Right cardiac atrium (tissue), 5 donors: Measurements from ENCODE around the gene F11R. TPM values are rescaled to one million over a fixed set of nuclear protein-coding genes. Genes with fewer than 3 reads are reported as not detected.
"Not testable (repeated sequence)": the region's sequence is repeated elsewhere in the genome, so short reads cannot be mapped to it uniquely, and the experiment has no call there.

Experiments
- ATAC-seq, 2 donors: fragments of 200-7000 bp; cut with Tn5 transposase; one replicate each; pipeline versions ENCODE4 v1.8.0 to v1.9.1; 2020; ENCODE audit warnings: moderate library complexity in 2 of 2, mild to moderate bottlenecking in 1 of 2
- DNase-seq, 3 donors: peaks; one replicate each; pipeline ENCODE4 v3.0.0-alpha.2; 2020
- H3K27ac ChIP-seq: one replicate; pipeline ENCODE4 v1.5.1; 2013; ENCODE audit warnings: mild to moderate bottlenecking, low read length, control low read depth, moderate library complexity
- H3K27me3 ChIP-seq: one replicate; pipeline ENCODE4 v1.6.1; 2013; ENCODE audit not compliant: control insufficient read depth, insufficient read depth
- H3K4me1 ChIP-seq: one replicate; pipeline ENCODE4 v1.6.1; 2013; ENCODE audit warnings: low read length; ENCODE audit not compliant: control insufficient read depth, insufficient read depth
- H3K4me3 ChIP-seq: one replicate; pipeline ENCODE4 v1.5.1; 2013; ENCODE audit warnings: low read length, control low read depth
- H3K9me3 ChIP-seq: one replicate; pipeline ENCODE4 v1.6.1; 2013; ENCODE audit warnings: low read length; ENCODE audit not compliant: control insufficient read depth
- WGBS: extraction: QIAGEN DNeasy Blood & Tissue Kit; methylation state at CpG from one replicate; pipeline ENCODE4 v1.1.7; 2013; 5-methylcytosine and 5-hydroxymethylcytosine counted together
- intact Hi-C, 4 donors: fragments of 100-400 bp; cut with DNase I; formaldehyde crosslinking; loops; one replicate each; pipeline versions ENCODE4 v1.11.0 to v1.14.0; 2022 to 2023
- polyA plus RNA-seq: library from polyadenylated mRNA; stranded (reverse); fragments of 200-250 nt; gene quantifications from one replicate; pipeline ENCODE4 v1.2.3, GENCODE V29; 2013
- total RNA-seq, 4 donors: library from RNA; stranded (reverse); fragmentation: NEBNext Ultra II Directional; extraction: Animal tissue kit (Norgen Biotek cat#: 25700); gene quantifications; one replicate each; pipeline ENCODE4 v1.2.1, GENCODE V29; 2021
- donor health status: healthy with polysubstance abuse.
- donor health status: DM: no; HTN: yes; CAD: no.
- donor health status: DM: no; HTN: no; CAD: no.
- donor health status: DM: no; HTN: yes; CAD: no; lungs with severe emphysema.
- donor health status: DM: yes; HTN: yes; CAD: no.

The F11R gene
- total and polyA plus RNA-seq, 5 donors: 12.6 to 27.2 (median 25.3) TPM

DNA sequence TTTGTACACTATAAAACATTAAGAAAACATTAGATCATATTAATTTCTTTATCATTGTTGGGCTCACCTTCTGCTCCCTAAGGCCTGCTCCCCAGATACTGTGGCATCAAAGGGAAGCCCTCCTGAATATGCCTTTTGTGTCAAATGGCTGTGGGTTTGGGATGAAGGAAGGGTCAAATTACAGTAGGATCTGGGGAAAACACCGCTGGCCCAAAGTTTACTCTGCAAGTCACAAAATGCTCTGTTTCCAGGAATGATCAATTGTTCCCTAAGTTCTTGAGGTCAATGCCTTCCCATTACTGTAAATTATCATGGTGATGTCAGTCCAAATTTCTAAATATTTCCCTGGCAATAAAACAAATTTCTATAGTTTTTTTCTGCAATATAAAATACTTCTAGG lies 59.5 kb downstream of the F11R start:
- Histone ChIP-seq H3K27ac (no peak overlapping the region), H3K9me3 (no peaks in the 10 kb centered on the region), H3K4me1 (no peaks in the 10 kb centered on the region), H3K27me3 (no peaks in the 10 kb centered on the region), H3K4me3 (no peak overlapping the region)
- DNase-seq (no peak), ATAC-seq (no peak)
- intact Hi-C loops: no loop called here
- WGBS: 74% methylated on average over 1 of the region's 1 CpG

DNA sequence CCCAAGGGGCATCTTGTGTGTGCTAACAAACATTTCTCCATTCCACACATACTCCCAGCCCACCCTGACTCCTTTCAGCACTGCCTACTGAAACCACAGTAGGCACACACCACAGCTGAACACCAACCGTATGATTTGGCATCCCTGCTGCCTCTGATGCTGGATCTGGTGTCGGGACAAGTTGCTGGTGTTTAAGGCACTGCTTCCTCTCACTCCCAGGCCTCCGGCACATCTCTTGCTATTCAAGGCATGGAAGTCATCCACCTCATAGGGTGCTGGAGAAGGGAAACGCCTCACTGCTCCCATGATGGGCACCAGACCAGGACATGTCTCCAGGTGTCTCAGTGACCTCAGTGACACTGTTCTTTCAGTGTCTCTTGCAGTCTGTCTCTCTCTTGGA lies 64.0 kb downstream of the F11R start:
- WGBS: 63% methylated on average over 4 of the region's 4 CpGs
- intact Hi-C loops: loop anchor here in 2 of 4 donors (10.0 kb wide), 2 partner anchors 122 to 232 kb away; no protein-coding TSS in a partner anchor
- DNase-seq (no peak), ATAC-seq (no peak)
- Histone ChIP-seq H3K4me3 (no peak overlapping the region), H3K27me3 (no peaks in the 10 kb centered on the region), H3K27ac (no peak overlapping the region), H3K9me3 (no peaks in the 10 kb centered on the region), H3K4me1 (no peaks in the 10 kb centered on the region)

DNA sequence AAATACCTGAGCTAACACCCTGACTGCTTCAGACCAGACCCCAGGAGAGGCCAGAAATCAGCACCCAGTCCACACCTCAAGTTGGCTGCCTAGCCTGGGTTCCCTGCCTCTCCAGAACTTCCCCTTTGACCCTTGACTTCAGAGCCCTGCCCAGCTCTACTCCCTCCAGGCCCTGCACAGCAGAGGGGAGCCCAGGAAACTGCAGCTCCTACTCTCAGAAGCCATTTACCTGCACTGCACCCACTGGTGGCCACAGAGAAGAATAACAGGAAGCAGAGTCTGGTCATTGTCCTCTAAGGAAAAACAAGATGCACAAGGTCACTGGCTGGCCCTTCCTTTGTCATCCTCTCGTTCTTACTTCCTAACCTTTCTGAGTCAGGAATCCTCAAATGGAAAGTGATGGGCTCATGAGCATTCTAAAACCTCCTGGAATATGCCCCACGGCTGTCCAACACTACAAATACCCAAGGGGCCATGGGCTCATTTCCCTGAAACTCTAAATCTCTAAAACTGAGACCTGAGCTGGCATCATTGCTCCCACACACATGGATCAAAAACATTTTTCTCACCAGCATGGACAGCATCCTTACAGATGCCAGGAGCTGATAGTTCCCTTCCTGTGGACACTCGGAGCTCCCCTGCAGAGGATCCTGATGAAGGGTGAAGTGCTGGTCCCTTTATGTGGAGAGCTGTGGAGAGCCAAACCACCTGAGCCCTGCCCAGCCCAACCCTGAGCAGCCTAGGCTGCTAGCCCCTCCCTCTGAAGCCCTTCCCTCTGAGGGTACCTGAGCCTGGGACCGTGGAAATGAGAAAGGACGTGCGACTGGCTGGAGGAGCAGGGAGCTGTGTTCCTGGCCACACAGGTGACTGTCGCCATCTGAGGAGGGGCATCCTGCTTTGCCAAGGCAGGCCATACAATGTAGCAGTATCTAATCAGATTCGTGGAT lies 66.5 kb downstream of the F11R start, which contains the start of gene ITLN2:
TSS of gene ITLN2 (minus strand) at position 652 of the 947 bp plus-strand sequence. CDS start at position 584, 68 bp downstream.
- ATAC-seq (peak; percentile 9 to 12), DNase-seq (no peak)
- Histone ChIP-seq H3K4me3 (no peak within 1 kb of the TSS), H3K27ac (no peak within 1 kb of the TSS), H3K27me3 (no peaks in the 10 kb centered on the region), H3K9me3 (no peaks in the 10 kb centered on the region), H3K4me1 (peaks cover 5% of the 10 kb centered on the region)
- 76% methylated on average over 8 of the region's 8 CpGs for WGBS
- intact Hi-C loops: loop anchor here (5.0 to 10.0 kb wide), 4 partner anchors 117 to 230 kb away; no protein-coding TSS in a partner anchor

DNA sequence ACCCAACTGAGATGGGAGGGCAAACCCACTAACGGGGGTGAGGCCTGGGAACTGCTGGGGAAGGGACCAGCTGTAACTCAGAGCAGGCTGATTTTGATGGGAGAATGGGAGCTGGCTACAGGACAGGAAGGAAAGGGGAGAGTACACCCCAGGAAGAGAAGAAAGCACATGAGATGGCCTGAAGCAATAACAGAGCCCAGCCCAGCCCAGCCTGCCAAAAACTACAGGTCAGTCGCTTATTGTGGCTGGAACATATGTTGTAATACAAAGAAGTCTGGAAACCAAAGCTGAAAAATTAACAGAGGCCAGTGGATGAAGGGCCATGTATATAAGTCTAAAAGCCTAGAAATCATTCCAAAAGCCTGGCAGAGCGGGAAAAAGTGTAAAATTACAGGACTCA lies 67.9 kb downstream of the F11R start:
- intact Hi-C loops: loop anchor here (5.0 to 10.0 kb wide), 4 partner anchors 116 to 228 kb away; no protein-coding TSS in a partner anchor
- peaks cover 5% of the 10 kb centered on the region for H3K4me1 ChIP-seq
- DNase-seq: peak in 2 of 3 donors; percentile 69 to 86
- WGBS: 64% methylated on average over 3 of the region's 3 CpGs
- no peak overlapping the region for H3K27ac ChIP-seq
- no peaks in the 10 kb centered on the region for H3K27me3 ChIP-seq
- peak; percentile 78 to 91 for ATAC-seq
- no peak overlapping the region for H3K4me3 ChIP-seq
- no peaks in the 10 kb centered on the region for H3K9me3 ChIP-seq

DNA sequence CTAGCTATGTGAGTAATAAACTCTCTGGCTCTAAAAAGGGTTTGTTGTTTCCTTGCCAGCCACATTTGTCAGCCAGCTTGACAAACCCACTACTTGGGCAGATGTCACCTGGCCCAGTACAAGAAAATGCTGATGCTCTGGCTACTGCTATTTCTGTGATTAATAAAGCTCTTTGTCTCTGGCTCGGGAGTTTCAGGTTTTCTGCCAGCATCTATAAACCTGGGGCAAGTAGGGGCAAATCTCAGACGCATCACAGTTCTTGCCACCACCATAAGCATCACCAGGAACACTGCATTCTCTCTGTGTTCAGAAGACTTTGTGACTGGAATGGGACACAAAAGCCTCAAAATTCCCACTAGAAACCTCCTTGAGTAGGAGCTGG lies 68.8 kb downstream of the F11R start:
- no peaks in the 10 kb centered on the region for H3K27me3 ChIP-seq
- peaks cover 8% of the 10 kb centered on the region for H3K4me1 ChIP-seq
- intact Hi-C loops: loop anchor here (5.0 to 10.0 kb wide), 4 partner anchors 115 to 227 kb away; no protein-coding TSS in a partner anchor
- H3K27ac ChIP-seq: no peak overlapping the region
- no peaks in the 10 kb centered on the region for H3K9me3 ChIP-seq
- WGBS: 74% methylated on average over 2 of the region's 2 CpGs
- DNase-seq (no peak), ATAC-seq (no peak)
- no peak overlapping the region for H3K4me3 ChIP-seq

DNA sequence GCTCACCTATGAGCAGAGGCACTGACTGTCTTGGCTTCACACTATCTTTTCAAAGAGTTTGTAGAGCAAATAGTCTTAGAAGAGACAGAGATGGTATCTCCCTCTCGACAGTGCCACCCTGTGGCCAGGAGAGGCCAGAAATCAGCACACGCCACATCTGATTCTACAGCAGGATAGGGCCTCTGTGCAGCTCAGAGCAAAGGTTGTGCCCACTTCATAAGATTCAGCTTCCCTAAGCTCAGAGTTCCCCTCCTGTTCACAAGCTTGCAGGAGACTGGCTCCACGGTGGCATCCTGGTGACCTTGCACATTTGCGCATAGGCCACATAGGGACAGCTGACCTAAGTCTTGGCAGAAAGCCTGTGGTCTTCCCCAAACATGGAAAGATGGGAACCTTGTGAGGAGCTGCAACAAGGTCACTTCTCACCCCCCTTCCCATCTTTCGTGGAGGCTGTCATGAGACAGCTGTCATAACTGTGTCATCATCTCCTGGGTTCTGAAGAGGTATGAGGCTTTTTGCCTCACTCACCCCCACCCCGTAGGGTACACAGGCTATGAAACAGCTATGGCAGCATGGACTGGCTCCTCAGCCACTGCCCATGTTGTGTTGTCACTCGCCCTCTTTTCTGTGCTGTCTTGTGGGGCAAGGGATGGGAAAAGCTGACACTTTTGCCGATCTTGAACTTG lies 69.4 kb downstream of the F11R start:
- 44% methylated on average over 8 of the region's 8 CpGs for WGBS
- ATAC-seq (peak; percentile 72 to 83), DNase-seq (peak; percentile 64 to 92 (median 85))
- Histone ChIP-seq H3K27me3 (no peaks in the 10 kb centered on the region), H3K4me1 (peaks cover 8% of the 10 kb centered on the region), H3K9me3 (no peaks in the 10 kb centered on the region), H3K27ac (no peak overlapping the region), H3K4me3 (no peak overlapping the region)
- intact Hi-C loops: loop anchor here (5.0 to 10.0 kb wide), 4 partner anchors 114 to 227 kb away; no protein-coding TSS in a partner anchor

DNA sequence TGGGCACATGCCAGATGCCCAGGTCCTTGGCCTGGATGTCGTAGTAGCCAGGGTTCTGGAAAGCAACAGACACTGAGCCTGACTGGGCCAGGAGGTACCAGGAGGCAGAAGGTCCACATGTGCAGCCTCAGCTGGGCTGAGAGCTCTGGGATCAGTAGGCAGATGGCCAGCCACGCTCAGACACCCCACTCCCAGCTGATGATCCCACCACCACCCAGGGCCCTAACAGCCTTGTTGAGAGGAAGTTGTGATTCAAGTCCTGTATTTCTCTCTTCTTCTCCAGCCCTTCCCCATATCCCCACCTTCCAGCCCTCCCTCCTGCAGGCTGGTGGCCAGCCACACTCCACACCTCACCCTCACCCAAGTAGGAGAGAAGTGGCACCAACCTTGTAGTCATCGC lies 70.3 kb downstream of the F11R start:
- intact Hi-C loops: loop anchor here (5.0 to 10.0 kb wide), 4 partner anchors 113 to 226 kb away; no protein-coding TSS in a partner anchor
- Histone ChIP-seq H3K27me3 (no peaks in the 10 kb centered on the region), H3K4me3 (no peak overlapping the region), H3K27ac (no peak overlapping the region), H3K4me1 (peaks cover 8% of the 10 kb centered on the region), H3K9me3 (no peaks in the 10 kb centered on the region)
- peak in 1 of 3 donors; percentile 56 for DNase-seq
- WGBS: 85% methylated on average over 3 of the region's 3 CpGs
- peak; percentile 8 to 37 for ATAC-seq

DNA sequence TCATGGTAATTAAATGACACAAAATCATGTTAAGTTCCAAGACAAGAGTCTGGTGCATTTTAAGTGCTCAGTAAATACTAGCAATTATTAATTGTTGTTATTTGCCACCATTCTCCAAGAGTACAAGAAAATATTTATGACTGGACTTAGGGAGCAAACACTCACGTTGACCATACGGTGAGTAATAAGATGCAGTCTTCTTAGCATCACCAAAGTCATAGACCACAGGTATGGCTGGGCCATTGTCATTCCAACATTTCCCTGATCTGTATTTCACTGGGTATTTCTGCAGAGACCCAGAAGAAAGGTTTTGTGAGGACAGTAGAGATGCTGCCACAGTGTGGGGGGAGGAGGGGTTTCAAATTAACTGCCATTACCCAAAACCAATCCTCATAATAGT lies 71.1 kb downstream of the F11R start:
- WGBS: 91% methylated on average over 2 of the region's 2 CpGs
- no peak for DNase-seq
- intact Hi-C loops: loop anchor here (5.0 to 10.0 kb wide), 4 partner anchors 113 to 225 kb away; no protein-coding TSS in a partner anchor

DNA sequence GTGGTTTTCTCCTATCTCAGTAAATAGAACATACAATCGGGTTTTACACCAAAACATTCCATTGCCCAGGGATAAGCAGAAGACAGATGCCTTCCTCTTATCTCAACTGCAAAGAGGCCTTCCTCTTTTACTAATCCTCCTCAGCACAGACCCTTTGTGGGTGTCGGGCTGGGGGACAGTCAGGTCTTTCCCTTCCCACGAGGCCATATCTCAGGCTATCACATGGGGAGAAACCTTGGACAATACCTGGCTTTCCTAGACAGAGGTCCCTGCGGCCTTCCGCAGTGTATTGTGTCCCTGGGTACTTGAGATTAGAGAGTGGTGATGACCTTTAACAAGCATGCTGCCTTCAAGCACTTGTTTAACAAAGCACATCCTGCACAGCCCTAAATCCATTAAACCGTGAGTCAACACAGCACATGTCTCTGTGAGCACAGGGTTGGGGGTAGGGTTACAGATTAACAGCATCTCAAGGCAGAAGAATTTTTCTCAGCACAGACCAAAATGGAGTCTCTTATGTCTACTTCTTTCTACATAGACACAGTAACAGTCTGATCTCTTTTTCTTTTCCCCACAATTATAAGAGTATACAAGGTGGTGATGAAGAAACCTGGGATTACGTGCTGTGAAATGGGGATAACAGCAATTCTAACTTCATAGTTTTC lies 71.6 kb downstream of the F11R start:
- H3K27ac ChIP-seq, H3K4me3 ChIP-seq, H3K4me1 ChIP-seq, ATAC-seq, H3K9me3 ChIP-seq, H3K27me3 ChIP-seq, DNase-seq, intact Hi-C loops: not testable (repeated sequence)
- WGBS: 38% methylated on average over 7 of the region's 7 CpGs

More for the DNA sequence above, 71.1 kb downstream of the F11R start:
- ATAC-seq: no peak
- H3K9me3 ChIP-seq: no peaks in the 10 kb centered on the region
- H3K4me3 ChIP-seq: no peak overlapping the region
- no peaks in the 10 kb centered on the region for H3K27me3 ChIP-seq
- peaks cover 8% of the 10 kb centered on the region for H3K4me1 ChIP-seq
- no peak overlapping the region for H3K27ac ChIP-seq

DNA sequence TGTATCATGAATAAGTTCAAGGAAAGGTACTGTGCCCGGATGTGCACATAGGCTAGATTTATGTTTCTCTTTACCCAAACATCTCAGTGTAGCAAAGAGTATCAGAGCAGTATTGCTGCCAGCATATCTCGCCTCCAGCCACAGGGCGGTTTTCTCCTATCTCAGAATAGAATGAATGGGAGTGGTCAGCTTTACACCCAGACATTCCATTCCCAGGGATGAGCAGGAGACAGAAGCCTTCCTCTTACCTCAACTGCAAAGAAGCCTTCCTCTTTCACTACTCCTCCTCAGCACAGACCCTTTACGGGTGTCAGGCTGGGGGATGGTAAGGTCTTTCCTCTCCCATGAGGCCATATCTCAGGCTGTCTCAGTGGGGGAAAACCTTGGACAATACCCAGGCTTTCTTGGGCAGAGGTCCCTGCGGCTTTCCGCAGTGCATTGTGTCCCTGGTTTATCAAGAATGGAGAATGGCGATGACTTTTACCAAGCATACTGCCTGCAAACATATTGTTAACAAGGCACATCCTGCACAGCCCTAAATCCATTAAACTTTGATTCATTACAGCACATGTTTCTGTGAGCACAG lies 73.7 kb downstream of the F11R start:
- H3K27me3 ChIP-seq, ATAC-seq, H3K27ac ChIP-seq, intact Hi-C loops, H3K4me1 ChIP-seq, H3K4me3 ChIP-seq, H3K9me3 ChIP-seq: not testable (repeated sequence)
- WGBS: 19% methylated on average over 7 of the region's 7 CpGs
- peak in 1 of 3 donors; percentile 60 for DNase-seq
